Osteocyte (in vitro differentiated cells): Measurements from ENCODE around the gene GPATCH4. TPM values are rescaled to one million over a fixed set of nuclear protein-coding genes. Genes with fewer than 3 reads are reported as not detected.

ENCODE experiments used
- DNase-seq: peaks from one replicate; pipeline ENCODE4 v3.0.0; 2021; ENCODE audit warnings: mixed read lengths; ENCODE audit not compliant: unreplicated experiment; ENCODE audit errors: extremely low spot score
- H3K27ac Mint-ChIP-seq: one replicate; pipeline ENCODE4 v1.8.0; 2021; ENCODE audit warnings: mild to moderate bottlenecking, mixed read lengths; ENCODE audit not compliant: unreplicated experiment
- H3K27me3 Mint-ChIP-seq: one replicate; pipeline ENCODE4 v1.8.0; 2021; ENCODE audit warnings: mixed read lengths; ENCODE audit not compliant: unreplicated experiment
- H3K36me3 Mint-ChIP-seq: one replicate; pipeline ENCODE4 v1.8.0; 2021; ENCODE audit warnings: mixed read lengths; ENCODE audit not compliant: unreplicated experiment
- H3K4me1 Mint-ChIP-seq: one replicate; pipeline ENCODE4 v1.8.0; 2021; ENCODE audit warnings: mixed read lengths; ENCODE audit not compliant: unreplicated experiment
- H3K4me3 Mint-ChIP-seq: one replicate; pipeline ENCODE4 v1.8.0; 2021; ENCODE audit warnings: mild to moderate bottlenecking, moderate library complexity, mixed read lengths; ENCODE audit not compliant: unreplicated experiment
- H3K9me3 Mint-ChIP-seq: one replicate; pipeline ENCODE4 v1.8.0; 2021; ENCODE audit warnings: mixed read lengths; ENCODE audit not compliant: unreplicated experiment
- CTCF ChIP-seq: fragments of 200-600 bp; sonication (generic); IDR thresholded peaks from 2 replicates; pipeline ENCODE4 v1.5.0; 2021; ENCODE audit warnings: antibody characterized with exemption, mild to moderate bottlenecking, moderate library complexity
- long read RNA-seq: library from polyadenylated mRNA; unstranded; transcript quantifications from one replicate; pipeline ENCODE4 v2.0.0, GENCODE V29; 2021
- total RNA-seq: library from RNA; stranded (reverse); gene quantifications from 2 replicates; pipeline ENCODE4 v1.2.1, GENCODE V29; 2021

Gene GPATCH4
- total RNA-seq: 17.2 and 20.6 TPM in 2 replicates
- long read RNA-seq, transcript GPATCH4-201 (8 exons, 1,972 nt): major isoform, 12 of 18 reads
- long read RNA-seq, partial matches to known transcripts: 0 of 18 reads
- long read RNA-seq, other reads (novel, unspliced or antisense): 5 of 18 reads

GRCh38 chr1:156601122-156601830 lies at the start of gene GPATCH4:
Gene GPATCH4, minus strand, starts transcription at chr1:156601479.
- H3K36me3 Mint-ChIP-seq: peaks cover 4% of the 10 kb centered on the region
- no peaks in the 10 kb centered on the region for H3K27me3 Mint-ChIP-seq
- H3K4me1 Mint-ChIP-seq: peaks cover 18% of the 10 kb centered on the region
- H3K27ac Mint-ChIP-seq: peak within 1 kb of the TSS; percentile 91
- H3K9me3 Mint-ChIP-seq: no peaks in the 10 kb centered on the region
- no peak for TF ChIP-seq CTCF
- H3K4me3 Mint-ChIP-seq: peak within 1 kb of the TSS; percentile 99
- peak; percentile 93 for DNase-seq

GRCh38 chr1:156648951-156649350 lies 47.7 kb upstream of the GPATCH4 start:
- H3K9me3 Mint-ChIP-seq: no peaks in the 10 kb centered on the region
- H3K4me1 Mint-ChIP-seq: no peaks in the 10 kb centered on the region
- no peak overlapping the region for H3K27ac Mint-ChIP-seq
- H3K27me3 Mint-ChIP-seq: peaks cover 74% of the 10 kb centered on the region
- TF ChIP-seq CTCF: no peak
- H3K36me3 Mint-ChIP-seq: no peaks in the 10 kb centered on the region
- no peak overlapping the region for H3K4me3 Mint-ChIP-seq
- DNase-seq: no peak

- no peak overlapping the region for H3K27ac Mint-ChIP-seq
Measured at GRCh38 chr1:156648496-156648895, 47.2 kb upstream of the GPATCH4 start.

GRCh38 chr1:156647351-156647750 lies 46.1 kb upstream of the GPATCH4 start:
- TF ChIP-seq CTCF: no peak
- DNase-seq: no peak
- Mint-ChIP-seq H3K27me3 (peaks cover 80% of the 10 kb centered on the region), H3K4me3 (no peak overlapping the region), H3K9me3 (no peaks in the 10 kb centered on the region), H3K27ac (no peak overlapping the region), H3K4me1 (peaks cover 5% of the 10 kb centered on the region), H3K36me3 (no peaks in the 10 kb centered on the region)

More at GRCh38 chr1:156648496-156648895, 47.2 kb upstream of the GPATCH4 start:
- peaks cover 75% of the 10 kb centered on the region for H3K27me3 Mint-ChIP-seq
- no peaks in the 10 kb centered on the region for H3K36me3 Mint-ChIP-seq
- no peak for TF ChIP-seq CTCF
- no peak for DNase-seq
- no peaks in the 10 kb centered on the region for H3K9me3 Mint-ChIP-seq
- H3K4me1 Mint-ChIP-seq: no peaks in the 10 kb centered on the region
- H3K4me3 Mint-ChIP-seq: no peak overlapping the region

GRCh38 chr1:156646738-156647211 lies 45.5 kb upstream of the GPATCH4 start:
- no peaks in the 10 kb centered on the region for H3K36me3 Mint-ChIP-seq
- H3K27ac Mint-ChIP-seq: no peak overlapping the region
- no peaks in the 10 kb centered on the region for H3K9me3 Mint-ChIP-seq
- H3K4me3 Mint-ChIP-seq: no peak overlapping the region
- peaks cover 8% of the 10 kb centered on the region for H3K4me1 Mint-ChIP-seq
- TF ChIP-seq CTCF: no peak
- H3K27me3 Mint-ChIP-seq: peaks cover 77% of the 10 kb centered on the region
- DNase-seq: no peak
